Measurements from ENCODE around the gene CD93. TPM values are rescaled to one million over a fixed set of nuclear protein-coding genes. Genes with fewer than 3 reads are reported as not detected.

CD93 gene
- total RNA-seq, 1 experiment from 2014 or later: not detected

- no peak for DNase-seq (ENCODE audit: low spot score)
Measured at GRCh38 chr20:23034721-23035671, 51.1 kb downstream of the CD93 start, which contains the start of gene SSTR4. TSS of gene SSTR4 (plus strand) at chr20:23035312. CDS start at chr20:23035484, 172 bp downstream.

GRCh38 chr20:23033918-23034317 lies 52.2 kb downstream of the CD93 start:
- no peak for DNase-seq (ENCODE audit: low spot score)

GRCh38 chr20:23032750-23033078 lies 53.4 kb downstream of the CD93 start:
- no peak for DNase-seq (ENCODE audit: low spot score)

- no peak for DNase-seq (ENCODE audit: low spot score)
Measured at GRCh38 chr20:23032056-23032749, 53.9 kb downstream of the CD93 start.

GRCh38 chr20:23031346-23031745 lies 54.8 kb downstream of the CD93 start:
- DNase-seq (ENCODE audit: low spot score): no peak

Other genes with a start within 250 kb of the CD93 start
- not detected in 2 replicates for gene SSTR4, start 51.0 kb downstream of the CD93 start, total RNA-seq (2014; rRNA removed; shearing (Covaris generic))
- 0.04 and 0.33 TPM in 2 replicates for gene THBD, start 36.7 kb downstream of the CD93 start, total RNA-seq (2014; rRNA removed; shearing (Covaris generic))

Data from H4 (cell line).